ELR (cell line): ENCODE results near the gene FCHSD2.
"Not testable (repeated sequence)": the region's sequence is repeated elsewhere in the genome, so short reads cannot be mapped to it uniquely, and the experiment has no call there.

Experiments
- DNase-seq: peaks from one replicate; pipeline ENCODE4 v3.0.0-alpha.2; 2015; ENCODE audit warnings: low read depth

FCHSD2 gene

DNA sequence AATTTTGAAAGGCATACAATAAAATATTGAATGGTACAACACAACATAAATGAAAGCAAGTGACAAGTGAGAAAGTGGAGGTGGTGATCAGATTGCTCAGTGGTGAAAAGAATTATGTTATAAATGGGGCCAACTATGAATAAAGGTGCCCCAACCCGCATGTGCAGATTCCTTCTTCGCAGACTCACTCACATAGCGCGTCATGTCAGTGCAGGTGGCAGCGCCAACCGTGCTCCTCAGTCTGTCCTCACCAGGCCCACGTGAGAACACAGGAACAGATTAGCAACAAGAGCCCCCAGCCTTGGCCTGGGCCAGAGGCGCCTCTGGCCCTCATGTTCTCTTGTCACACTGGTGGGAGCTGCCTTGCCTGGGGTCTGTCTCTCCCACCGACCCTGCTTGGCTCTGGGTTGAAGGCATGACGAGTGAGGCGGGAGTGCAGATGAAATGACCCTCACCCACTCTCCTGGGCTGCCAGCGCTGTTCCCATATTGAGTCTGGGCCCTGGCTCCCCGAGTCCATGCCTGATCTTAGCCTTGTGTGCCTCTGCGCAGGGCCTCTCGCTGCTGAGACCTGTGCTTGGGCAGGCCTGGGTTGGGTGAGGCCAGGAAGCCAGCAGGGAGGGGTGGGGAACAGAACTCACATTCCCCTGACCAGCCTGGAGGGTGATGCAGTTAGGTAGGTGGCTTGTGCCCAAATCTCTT is 321.5 kb downstream of the FCHSD2 start:
- DNase-seq, result no peak

DNA sequence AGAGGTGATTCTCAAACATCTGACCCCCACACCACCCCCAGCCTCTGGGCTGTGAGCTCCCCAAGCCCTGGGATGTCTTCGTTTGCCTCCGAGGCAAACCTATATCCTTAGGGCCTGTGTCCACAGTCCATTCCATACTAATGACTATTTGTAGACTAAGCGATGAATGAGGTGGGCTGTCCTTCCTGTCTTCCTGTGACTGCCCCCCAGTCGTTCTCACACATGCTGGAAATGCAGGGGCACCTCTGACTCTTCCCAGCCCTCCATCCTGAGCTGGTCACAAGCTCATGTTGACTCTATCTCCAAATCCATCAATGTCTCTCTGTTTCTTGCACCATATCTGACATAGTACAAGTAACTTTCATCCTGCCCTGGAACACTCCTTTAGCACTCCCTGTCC is 323.1 kb downstream of the FCHSD2 start:
- peak; percentile 94 for DNase-seq

DNA sequence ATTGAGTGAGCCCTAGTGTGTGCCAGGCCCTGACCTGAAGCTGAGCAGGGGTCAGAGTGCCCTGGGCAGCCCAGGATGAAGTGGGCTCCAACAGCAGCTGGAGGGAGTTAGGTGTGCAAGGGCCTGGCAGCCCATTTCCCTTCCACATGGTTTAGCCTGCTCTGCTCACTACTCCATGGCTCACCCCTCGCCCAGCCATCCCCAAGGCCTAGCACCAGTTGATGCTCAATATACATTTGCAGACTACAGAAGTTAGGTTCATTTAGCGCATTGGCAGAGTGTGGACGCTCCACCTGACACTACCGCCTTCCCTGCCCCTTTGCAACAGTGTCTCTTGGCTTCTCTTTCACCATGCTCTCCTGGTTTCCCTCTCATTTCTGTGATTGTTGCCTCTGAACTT is 324.2 kb downstream of the FCHSD2 start:
- no peak for DNase-seq

DNA sequence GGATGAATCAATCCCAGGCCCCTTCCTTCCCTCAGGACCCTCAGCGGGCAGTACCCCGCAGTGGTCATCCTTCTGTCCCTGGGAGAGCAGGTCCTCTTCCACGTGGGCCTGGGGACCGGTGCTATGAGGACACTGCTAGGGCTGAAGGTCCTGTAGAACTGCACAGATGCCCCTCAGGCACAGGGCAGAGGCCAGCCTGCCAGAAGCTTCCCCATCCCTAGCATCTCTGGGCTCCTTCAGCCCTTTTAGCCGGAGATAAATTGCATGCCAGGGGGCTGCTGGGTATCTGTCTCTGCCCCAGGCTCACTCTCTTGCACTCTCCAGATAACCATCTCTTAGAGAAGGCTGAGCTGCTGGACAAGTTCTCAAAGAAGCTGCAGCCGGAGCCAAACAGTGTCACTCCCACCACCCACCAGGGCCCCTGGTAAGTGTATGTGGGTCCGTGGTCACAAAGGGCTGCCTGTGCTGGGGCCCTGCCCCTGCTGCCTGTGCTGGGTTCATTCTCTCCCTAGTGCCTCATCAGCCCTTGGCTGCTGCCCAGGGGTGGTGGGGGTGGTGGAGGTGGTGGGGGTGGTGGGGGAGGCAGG is 325.6 kb downstream of the FCHSD2 start:
- peak; percentile 46 for DNase-seq

DNA sequence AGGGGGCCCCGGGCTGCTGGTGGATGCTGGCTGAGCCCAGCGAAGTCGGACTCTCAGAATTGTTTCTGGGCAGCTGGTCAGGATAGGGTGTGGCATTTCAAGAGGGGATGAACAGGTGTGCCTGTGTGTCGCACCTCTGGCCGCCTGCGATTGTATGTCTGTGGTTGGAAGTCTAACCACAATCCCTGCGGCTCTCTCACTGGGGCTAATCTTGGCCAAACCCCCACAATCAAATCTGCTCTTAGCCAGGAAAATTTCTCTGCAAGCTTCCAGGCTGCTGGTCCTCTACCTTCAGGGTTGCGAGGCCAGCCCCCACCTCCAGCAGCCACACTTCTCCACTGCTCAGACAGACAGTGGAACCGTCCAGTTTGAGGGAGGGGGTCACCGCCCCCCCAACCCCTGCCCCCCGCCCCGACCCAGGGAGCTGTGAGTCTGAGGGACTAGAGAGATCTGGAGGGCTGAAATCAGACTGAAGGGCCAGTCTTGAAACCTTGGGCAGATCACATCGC is 327.0 kb downstream of the FCHSD2 start:
- peak; percentile 50 for DNase-seq

DNA sequence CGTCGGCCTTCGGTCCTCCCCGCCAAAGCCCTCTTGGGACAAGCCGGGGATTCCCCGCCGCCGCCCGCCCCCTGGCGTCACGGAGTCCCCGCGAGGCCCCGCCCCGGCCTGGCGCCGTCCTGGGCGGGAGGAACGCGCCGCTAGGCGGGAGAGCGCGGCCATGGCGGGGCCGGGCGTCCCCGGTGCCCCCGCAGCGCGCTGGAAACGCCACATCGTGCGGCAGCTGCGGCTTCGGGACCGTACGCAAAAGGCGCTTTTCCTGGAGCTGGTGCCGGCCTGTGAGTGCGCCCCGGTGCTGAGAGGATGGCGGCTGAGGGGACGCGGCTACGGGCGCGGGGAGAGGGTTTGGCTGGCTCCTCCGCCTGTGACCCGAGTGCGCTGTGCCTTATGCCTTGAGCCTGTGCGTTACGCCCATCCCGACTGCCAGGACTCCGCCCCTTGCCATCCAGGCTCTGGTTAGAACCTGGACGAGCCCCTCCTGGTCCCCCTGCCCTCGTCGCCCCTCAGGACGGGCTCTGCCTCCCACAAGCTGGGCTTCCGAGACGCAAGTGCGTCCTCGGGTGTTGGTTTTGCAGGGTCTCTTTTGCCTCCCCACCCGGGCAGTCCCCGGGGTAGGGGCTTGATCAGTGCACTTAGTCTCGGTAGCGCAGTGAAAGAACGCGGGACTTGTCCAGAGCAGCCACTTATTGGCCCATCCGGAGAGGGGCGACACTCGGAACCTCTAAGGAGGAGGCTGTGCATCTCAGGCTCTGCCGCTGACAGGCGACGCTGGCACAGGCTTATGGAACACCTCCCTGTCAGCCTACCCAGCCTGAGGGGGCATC is 327.6 kb downstream of the FCHSD2 start, which contains the start of gene ATG16L2:
TSS of gene ATG16L2 (plus strand) at position 126 of the 824 bp plus-strand sequence. CDS start at position 161, 35 bp downstream.
- peak; percentile 89 for DNase-seq

DNA sequence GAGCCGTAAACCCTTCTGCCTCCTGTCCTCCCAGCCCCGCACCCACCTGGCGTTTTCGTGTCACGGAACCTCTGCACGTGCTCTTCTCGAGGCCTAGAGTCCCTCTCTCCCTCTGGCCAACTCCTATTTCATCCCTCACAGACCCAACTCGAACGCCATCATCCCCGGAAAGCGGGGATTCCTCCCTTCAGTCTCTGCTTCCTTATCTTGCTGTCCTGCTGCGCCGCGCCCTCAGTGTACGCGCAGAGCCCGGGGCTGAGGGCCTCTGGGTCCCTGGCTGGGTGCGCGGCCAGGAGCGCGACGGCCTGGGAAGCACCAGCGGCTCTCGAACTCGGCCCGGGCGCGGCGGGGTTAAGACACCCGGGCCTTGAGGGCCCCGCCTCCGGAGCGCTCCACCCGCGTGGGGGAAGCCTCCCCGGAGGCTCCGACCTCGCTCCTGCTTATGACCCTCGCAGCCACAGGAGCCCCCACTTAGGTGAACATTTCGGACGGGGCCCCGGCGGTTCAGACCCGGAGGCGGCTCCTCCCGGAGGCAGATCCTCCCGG is 328.3 kb downstream of the FCHSD2 start:
- DNase-seq, result peak; percentile 83

DNA sequence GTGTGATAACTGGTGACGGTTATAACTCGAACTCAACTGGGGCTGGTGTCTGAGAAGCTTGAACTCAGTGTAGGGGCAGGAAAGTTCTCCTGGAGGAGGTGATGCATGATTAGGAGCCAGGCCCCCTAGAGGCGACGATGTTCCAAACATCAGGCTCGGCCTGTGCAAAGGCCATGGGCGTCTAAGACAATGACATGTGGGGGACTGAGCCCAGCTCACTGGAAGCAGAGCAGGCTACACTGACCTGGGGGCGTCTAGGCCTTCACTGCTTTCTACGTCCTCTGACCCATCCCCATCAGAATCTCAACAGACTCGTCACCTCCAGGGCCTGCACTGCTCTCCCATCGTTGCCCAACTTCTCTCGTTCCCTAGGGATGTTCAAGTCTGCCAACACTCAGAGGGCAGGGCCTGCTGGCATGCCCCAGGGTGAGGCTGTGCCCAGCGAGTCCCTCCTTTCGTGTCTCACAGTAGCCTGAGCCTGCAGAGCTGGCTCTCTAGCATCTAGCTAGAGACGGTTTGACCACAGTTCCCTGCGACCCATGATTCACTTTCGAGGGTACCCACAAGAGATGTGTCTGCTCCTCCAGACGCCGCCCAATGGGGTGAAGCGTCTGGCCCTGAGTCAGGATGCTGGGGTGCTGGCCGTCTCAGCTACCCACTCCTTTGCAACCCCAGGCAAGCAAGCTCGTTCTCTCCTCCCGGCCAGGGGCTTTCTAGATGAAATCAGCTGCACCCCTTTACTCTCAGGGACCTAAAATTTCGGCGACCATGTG is 329.0 kb downstream of the FCHSD2 start:
- peak; percentile 91 for DNase-seq

DNA sequence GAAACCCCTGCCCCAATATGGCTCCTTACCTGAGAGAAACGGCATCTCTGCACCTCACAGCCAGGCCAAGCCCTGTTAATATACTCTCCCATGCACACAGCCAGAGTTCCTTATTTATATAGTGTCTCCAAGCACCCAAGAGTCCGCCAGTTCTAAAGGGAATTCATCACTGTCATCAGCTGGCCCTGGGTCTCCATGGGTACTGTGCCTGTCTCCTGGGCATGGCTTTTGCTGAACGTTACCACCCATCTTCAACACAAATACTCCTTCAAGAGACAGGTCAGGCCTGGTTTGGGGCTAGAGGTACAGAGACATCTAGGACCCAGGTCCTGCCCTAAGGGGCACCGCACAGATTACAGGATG is 329.5 kb downstream of the FCHSD2 start:
- DNase-seq, result no peak

DNA sequence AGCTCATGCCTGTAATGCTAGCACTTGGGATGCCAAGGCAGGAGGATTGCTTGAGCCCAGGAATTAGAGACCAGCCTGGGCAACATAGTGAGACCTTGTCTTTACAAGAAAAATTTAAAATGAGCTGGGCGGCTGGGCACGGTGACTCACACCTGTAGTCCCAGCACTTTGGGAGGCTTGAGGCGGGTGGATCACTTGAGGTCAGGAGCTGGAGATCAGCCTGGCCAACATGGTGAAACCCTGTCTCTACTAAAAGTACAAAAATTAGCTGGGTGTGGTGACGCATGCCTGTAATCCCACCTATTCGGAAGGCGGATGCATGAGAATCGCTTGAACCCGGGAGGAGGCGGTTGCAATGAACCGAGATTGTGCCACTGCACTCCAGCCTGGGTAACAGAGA is 330.4 kb downstream of the FCHSD2 start:
- DNase-seq, result not testable (repeated sequence)

DNA sequence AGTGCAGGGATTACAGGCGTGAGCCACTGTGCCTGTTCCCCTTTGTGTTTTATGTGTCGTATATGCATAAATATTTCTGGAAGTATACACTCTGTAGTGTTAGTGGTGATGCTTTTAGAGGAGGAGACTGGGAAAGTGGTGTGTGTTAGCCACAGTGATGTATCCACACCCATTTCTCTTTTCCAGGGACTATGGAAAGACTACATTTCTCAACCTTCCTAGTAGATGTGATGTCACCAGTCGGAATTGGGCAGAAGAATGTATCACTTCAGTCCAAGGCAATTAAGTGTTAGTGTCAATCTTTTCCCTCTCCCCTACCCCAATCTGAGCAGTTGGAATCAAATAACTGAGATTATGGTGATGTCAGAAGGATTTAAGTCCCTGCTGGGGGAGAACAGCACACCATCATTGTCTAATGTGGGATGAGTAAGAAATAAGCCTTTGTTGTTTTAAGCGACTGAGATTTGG is 333.8 kb downstream of the FCHSD2 start:
- DNase-seq, result no peak

DNA sequence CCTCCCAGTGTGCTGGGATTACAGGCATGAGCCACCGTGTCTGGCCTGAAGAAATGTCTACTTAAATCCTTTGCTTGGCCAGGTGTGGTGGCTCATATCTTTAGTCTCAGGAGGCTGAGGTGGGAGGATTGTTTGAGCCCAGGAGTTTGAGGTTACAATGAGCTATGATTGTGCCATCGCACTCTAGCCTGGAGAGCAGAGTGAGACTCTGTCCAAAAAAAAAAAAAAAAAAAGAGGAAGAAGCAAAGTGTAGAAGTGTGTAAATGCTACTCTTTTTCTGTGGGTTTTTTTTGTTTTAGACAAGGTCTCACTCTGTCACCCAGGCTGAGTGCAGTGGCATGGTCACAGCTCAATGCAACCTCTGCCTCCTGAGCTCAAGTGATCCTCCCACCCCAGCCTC is 334.3 kb downstream of the FCHSD2 start:
- DNase-seq, result no peak

DNA sequence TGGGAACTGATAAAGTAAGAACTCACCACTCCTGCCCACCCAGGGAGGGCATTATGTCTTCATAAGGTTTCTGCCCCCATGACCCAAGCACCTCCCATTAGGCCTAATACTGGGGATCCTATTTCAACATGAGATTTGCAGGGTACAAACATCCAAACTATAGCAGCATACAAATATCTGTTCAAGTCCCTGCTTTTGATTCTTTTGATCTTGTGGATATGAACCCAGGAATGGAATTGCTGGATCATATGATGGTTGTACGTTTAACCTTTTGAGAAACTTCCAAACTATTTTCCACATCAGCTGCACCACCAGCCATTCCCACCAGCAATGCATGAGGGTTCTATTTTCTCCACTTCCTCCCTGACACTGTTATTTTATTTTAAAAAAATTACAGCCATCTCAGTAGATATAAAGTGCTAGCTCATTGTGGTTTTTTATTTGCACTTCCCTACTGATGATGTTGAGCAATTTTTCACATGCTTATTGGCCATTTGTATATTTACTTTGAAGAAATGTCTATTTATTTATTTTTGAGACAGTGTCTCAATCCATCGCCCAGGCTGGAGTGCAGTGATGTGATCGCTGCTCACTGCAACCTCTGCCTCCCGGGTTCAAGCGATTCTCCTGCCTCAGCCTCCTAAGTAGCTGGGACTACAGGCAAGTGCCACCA is 335.0 kb downstream of the FCHSD2 start:
- no peak for DNase-seq

DNA sequence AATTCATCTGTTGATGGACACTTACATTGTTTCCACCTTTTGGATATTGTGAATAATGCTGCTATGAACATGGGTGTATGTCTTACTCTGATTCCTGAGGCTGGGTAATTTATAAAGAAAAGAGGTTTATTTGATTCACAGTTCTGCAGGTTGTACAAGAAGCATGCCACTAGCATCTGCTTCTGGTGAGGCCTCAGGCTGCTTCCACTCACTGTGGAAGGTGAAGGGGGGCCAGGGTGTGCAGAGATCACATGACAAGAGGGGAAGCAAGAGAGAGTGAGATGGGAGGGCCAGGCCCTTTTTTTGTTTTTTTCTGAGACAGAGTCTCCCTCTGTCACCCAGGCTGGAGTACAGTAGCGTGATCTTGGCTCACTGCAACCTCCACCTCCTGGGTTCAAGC is 335.7 kb downstream of the FCHSD2 start:
- not testable (repeated sequence) for DNase-seq

DNA sequence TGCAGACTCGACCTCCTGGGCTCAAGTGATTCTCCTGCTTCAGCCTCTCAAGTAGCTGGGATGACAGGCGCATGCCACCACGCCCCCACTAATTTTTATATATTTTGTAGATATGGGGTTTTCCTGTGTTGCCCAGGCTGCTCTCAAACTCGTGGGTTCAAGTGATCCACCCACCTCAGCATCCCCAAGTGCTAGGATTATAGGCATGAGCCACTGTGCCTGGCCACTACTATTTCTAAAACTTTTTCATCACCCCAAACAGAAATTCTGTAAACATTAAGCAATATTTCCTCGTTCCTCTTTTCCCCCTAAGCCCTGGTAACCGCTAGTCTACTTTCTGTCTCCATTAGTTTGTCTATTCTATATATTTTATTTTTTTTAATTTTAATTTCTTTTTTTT is 336.9 kb downstream of the FCHSD2 start:
- DNase-seq, result no peak

DNA sequence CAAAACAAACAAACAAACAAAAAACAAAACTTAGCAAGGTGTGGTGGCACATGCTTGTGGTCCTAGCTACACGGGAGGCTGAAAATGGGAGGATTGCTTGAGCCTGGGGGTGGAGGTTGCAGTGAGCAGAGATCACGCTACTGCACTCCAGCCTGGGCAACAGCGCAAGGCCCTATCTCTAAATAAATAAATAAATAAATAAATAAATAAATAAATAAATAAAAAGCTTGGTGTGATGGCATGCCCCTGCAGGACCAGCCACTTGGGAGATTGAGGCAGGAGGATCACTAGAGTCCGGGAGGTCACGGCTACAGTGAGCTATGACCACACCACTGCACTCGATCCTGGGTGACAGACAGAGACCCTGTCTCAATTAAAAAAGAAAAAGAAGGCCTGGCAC is 339.3 kb downstream of the FCHSD2 start:
- DNase-seq, result no peak

DNA sequence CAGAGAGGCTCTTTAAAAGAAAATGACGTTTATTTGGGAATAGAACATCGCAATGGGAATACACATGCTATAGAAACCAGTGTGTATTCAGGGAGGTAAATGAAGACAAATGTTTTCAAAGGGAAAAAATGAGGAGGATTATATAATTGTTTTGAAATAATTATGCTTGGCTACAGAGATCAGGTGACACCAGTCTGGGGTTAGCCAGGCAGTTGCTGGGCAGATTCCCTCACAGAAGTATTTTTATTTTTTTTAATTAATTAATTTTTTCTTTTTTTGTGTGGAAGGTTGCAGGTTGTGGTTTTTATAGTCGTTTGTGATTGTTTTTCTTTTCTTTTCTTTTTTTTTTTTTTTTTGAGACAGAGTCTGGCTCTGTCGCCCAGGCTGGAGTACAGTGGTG is 342.7 kb downstream of the FCHSD2 start:
- no peak for DNase-seq

DNA sequence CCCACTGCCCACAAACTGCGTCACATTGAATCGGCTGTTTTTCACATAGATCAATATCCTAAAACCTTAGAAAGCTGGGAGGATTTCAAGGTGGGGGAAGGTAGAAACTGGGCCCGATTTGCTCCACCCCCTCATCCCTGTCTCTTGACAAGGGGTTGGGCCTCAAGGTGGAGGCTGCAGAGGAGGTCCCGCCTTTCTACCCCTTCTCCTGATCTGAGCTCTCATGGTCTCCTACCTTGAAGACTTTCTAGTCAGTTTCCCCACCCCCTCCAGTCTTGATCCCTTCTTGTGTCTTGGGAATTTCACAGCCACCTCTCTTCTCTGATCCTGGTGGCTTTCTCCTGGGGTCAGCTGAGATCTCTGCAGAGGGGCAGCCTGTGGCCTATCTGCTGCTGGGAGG is 343.8 kb downstream of the FCHSD2 start:
- DNase-seq, result no peak

DNA sequence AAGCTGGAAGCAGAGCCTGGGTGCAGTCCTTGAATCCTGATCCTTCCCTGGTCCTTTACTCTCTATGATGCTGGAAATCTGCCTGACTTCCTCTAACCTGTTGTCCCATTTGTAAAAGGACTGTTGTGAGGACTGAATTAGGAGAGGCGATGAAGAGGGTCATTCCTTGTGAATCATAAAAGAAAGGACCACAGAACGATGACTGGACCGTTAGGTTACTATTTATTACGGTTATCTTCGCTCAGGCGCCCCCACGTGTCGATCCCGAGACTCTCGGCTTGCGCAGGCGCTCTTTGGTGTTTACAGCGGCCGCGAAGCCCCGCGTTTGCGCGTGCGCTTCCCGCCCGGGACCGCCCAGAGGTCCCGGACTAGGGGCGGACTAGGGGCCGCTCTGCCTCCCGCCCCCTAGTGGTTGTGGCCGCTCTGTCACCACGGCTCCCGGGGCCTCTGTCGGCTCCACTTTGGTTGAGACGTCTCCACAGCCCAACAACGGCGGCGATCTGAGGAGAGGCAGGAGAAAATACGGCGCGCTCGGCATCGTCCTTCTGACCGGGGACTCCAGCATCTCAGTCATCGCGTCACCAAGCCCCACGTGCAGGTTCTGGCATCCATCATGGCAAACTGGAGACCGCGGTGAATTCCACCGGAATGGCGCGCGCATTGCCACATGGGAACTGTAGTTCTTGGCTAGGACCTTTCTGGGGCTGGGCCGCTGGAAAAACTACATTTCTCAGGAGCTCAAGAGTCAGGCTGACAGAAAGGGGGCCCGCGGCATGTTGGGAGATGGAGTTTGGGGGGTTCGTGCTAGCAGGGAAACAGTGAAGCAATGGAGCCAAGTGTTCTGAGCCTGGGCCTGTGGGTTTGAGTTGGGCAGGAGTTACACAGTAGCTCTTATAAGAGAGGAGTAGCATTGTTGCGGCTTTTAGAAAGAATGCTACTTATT is 348.4 kb downstream of the FCHSD2 start, which contains the start of gene STARD10:
TSS of gene STARD10 (minus strand) at position 623 of the 943 bp plus-strand sequence. CDS start 12,866 bp downstream, outside the sequence.
- peak; percentile 97 for DNase-seq

DNA sequence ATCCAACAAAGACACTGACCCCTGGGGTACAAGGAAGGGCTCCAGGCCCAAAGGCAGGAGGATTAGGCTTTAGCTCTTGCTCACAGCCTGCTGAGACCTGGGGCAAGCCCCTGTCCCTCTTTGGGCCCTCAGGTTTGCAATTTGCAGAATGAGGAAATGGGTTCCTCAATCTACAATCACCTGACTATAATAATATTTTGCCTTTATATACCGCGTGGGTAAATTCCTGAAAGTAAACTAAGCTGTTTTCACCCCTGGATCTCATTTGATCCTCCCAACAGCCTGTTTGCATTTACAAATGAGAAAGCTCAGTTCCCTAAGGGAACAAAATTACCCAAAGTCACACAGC is 349.1 kb downstream of the FCHSD2 start:
- no peak for DNase-seq
